Measurements from ENCODE around the gene TENT5C. TPM values are rescaled to one million over a fixed set of nuclear protein-coding genes. Genes with fewer than 3 reads are reported as not detected.

TENT5C gene
- total RNA-seq, 1 donor from 2014 or later: 48.2 TPM

DNA sequence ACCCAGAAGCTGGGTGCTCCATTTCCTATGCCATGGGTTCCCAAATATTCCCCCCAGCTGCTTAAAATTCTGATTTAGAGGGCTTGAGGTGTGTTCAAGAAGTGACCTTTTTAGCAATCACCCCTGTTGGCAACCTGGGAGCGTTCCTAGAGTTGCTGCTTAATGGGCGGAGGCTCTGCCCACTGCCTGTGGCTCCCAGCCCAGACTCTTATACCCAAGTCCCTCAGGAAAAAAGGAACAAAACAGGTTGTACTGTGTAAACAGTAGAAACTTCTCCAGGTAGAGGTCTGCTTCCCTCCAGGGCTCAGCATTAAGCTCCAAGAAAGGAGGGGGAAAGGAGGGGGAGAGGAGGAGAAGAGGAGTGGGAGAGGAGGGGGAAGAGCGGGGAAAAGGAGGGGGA is 14.6 kb upstream of the TENT5C start:
- DNase-seq (ENCODE audit: low spot score): no peak

- DNase-seq (ENCODE audit: low spot score): no peak
Measured at GRCh38 chr1:117592155-117592554, 13.7 kb upstream of the TENT5C start.

- no peak for DNase-seq (ENCODE audit: low spot score)
Measured at GRCh38 chr1:117594261-117594990, 11.4 kb upstream of the TENT5C start.

DNA sequence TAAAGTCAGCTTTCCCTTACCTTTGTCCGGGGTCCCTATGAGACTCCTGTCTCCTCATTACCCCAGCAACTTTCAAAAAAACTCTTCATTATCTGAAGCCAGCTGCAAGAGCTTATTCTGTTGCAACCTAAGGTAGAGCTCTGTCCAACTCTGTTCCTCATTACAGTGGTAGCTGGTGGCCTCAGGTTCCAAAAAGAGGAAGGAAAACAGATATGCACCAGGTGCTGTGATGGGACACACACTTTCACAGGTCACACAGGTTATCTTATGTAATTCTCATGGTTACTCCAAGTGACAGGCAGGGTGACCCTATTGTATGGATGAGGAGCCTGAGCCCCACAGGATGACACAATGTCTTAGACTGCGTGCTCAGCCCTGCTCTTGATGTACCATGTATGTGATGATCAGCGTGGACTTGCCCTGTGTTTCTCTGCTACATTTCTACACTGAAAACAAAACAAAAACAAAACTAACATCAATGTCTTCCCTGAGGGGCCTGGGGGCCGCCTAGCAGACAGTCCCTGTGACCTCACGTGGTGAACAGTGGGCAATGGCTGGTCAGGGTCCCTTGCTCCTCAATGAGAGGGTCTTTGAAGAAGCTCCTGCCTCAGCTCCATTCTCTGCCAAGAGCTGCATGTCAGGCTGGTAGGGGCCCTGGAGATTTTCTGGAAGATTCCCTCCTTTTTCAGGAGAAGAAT is 9.7 kb upstream of the TENT5C start:
- no peak for DNase-seq (ENCODE audit: low spot score)

DNA sequence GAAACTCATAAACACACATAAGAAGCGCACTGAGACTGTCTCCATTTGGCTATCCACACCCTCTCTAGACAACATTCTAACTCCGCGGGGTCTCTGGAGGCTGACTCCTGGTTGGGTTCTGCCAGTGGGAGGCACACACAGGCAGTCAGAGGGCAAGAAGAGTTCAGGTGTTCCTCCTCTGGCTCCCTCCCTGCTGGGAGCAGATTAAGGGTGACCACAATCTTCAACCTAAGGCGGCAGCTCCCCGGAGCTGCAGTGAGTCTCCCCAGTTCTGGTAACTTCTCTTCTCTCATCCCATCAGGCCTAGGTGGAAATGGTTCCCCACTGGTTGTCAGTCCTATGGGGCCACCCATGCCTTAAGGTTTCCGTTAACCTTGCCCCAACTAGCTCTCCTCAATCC is 7.4 kb upstream of the TENT5C start:
- DNase-seq (ENCODE audit: low spot score): no peak

DNA sequence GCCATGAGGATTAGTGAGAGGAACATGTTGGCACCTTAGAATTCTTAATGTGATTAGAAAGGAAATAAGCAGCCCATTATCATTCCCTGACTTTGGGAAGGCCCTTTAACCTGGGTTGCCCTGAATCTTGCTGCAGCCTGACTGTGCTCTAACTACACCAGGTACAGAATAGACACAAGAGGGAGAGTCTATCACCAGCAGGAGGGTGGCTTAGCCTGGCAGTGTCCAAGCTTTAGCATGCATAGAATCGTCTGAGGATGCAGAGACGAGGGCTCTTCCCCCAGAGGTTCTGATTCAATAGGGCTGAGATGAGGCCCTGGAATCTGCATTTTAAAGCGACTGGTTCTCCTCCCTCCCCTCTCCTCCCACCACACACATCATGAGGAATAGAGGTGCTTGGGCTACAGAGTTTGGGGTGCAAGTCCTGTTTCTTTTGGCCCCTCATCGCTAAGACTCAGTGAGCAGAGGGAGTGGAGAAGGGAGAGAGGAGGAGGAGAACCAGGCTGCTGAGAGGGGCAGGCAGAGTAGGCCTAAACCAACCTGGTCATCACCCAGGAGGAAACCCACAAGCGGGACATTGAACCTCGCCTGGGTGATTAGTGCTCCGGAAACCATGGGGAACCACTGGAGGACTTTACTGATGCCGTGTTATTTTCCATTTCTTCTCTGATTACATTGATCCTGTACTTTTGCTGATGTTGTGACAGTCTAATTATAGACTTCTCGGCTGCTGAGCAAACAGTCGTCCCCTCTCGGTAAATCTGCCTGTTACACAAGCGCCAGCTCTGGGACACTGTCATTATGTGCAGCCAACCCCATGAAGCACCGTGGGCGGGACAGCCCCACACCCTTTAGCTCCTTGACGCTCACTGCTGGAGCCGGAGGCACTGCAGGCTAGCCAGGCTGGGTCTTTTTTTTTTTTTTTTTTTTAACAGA is 6.3 kb upstream of the TENT5C start:
- DNase-seq (ENCODE audit: low spot score): no peak

DNA sequence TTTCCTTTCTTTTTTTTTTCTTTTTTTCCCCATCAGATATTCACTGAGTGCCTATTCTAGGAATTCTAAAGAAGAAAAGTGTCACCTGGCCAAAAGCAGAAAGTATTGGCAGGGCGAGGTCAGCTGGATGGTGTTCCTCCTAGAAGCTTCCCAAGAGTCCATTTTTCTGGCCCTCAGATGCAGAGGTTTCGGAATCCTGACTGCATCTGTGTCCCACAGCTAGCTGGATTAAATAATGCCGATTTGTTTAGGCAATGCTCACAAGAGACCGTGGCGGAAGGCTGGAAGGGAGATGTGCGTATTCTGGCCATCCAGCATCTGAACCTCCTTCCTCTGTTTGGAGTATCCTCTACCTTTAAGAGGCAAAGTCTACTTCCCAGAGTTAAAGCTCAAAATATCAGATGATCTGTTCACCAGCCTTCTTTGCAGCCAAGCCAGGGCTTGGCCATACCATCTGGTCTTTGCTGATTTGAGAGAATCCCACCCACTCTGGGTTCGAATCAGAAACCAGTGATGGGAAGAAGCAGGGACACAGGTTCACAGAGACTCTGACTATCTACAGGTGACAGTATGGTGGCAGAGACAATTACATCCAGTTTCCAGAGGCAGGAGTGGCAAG is 5.4 kb upstream of the TENT5C start:
- DNase-seq (ENCODE audit: low spot score): no peak

GRCh38 chr1:117600966-117601365 is 4.9 kb upstream of the TENT5C start:
- DNase-seq (ENCODE audit: low spot score): peak; percentile 79

GRCh38 chr1:117602862-117603261 is 3.0 kb upstream of the TENT5C start:
- DNase-seq (ENCODE audit: low spot score): no peak

DNA sequence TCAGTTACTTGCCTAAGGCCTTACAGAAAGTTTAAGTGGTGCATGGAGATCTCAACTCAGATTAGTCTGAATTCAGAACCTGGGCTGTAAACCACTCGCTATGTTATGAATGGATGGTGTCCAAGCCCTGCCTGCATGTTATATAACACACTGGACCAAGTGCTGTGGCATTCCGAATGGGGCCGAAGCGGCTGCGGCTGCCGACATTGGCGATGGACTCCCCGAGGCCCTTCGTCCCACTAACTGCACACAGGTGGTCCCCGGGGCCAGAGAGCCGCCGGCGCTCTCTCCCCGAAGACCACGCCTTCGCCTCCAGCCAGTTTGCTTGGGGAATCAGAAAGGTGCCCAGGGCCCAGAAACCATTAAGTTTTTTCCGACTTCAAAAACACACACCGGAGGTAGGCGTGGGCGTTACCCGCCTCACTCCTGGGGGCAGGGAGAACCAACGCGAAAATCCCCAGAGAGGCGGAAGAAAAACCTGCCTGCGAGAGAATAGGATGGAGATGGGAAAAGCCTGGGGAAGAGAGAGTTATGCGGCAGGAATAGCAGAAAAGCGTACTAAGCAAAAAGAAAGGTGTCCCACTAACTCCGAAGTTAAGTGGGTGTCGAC is 579 bp upstream of the TENT5C start:
- DNase-seq (ENCODE audit: low spot score): no peak

- peak; percentile 77 for DNase-seq (ENCODE audit: low spot score)
Measured at GRCh38 chr1:117606649-117607430, 992 bp downstream of the TENT5C start.

DNA sequence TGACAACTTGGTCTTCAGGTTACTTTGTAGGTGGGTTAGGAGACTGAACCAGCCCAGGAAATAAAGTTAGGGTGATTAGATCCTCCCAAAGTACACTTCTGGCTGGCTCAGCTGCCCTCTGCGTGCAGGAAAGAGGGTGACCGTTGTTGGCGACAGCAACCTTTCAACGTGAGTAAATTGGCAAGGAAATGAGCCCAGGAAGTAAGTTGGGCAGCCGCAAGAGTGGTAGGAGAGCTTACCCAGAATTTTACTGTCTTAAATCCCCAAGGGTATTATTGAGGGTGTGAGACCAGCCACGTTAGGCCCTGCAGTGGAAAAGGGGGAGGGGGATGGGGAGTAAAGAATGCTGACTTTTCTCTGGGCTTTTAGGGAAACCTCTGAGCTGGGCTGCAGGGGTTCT is 1.6 kb downstream of the TENT5C start:
- peak; percentile 32 for DNase-seq (ENCODE audit: low spot score)

GRCh38 chr1:117608115-117608615 is 2.3 kb downstream of the TENT5C start:
- DNase-seq (ENCODE audit: low spot score): no peak

- no peak for DNase-seq (ENCODE audit: low spot score)
Measured at GRCh38 chr1:117608758-117609157, 2.9 kb downstream of the TENT5C start.

DNA sequence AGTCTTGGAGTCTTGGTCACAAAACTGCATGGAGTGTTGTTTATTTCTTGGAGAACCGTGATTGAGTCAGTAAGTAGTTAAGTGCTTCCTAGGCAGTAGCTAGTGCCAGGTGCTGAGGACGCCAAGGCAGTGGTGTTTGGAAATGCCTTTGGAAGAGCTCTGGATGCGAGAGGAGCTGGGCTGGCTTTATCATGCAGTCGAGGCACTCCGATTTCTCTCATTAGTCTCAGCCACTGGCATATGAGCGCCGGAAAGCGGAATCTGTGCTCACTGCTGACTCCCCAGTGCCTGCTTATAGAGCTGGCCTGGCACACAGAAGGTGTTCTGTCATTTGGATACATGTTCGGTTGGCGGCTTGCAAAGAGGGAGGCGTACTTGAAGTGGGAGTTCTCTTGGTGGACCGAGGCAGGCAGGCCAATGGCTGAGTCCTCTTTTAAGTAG is 3.6 kb downstream of the TENT5C start:
- DNase-seq (ENCODE audit: low spot score): no peak

GRCh38 chr1:117610036-117610435 is 4.2 kb downstream of the TENT5C start:
- DNase-seq (ENCODE audit: low spot score): no peak

DNA sequence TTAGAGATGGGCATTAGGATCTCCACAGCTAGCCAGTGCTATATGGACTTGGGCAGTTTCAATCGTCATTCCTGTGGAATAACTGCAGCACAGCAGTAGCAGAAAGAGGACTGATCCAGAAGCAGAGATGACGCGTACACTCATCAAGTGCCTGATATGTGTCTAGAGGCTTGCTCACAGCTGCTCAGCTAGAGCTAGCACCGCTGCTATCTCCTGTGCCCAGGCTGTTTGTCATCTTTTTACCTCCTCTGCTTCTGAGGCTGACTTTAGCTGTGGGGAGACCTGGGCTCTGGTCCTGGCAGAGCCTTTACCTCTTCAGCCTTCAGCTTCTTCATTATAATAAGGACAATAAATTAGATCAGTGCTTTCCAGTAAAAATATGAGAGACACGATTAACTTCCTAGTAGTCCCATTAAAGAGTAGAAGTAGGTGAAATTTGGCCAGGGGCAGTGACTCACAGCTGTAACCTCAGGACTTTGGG is 5.3 kb downstream of the TENT5C start:
- peak; percentile 16 for DNase-seq (ENCODE audit: low spot score)

DNA sequence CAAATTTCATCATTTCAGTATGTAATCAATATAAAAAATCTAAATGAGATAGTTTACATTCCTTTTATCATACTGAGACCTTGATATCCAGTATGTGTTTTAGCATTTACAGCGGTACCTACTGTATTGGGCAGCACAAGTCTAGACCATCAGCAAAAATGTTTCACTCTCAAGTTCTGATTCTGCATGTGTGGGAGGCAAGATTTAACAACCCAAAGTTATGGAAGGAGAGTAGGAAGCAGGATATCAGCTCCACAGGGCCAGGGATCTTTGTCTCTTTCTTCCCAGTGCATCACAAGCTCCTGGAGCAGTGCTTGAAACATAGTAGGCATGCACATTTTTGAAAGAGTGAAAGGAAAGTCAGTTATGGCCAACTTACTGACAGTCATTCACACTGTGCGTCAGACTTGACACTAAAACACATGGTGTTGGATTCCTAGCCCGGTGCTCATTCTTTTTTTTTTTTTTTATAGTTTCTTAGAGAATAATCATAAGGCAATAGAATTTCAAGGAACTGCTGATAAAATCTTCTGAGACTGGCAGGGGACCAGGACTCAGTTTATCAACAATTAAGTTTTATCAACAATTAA is 6.1 kb downstream of the TENT5C start:
- DNase-seq (ENCODE audit: low spot score): peak; percentile 19

DNA sequence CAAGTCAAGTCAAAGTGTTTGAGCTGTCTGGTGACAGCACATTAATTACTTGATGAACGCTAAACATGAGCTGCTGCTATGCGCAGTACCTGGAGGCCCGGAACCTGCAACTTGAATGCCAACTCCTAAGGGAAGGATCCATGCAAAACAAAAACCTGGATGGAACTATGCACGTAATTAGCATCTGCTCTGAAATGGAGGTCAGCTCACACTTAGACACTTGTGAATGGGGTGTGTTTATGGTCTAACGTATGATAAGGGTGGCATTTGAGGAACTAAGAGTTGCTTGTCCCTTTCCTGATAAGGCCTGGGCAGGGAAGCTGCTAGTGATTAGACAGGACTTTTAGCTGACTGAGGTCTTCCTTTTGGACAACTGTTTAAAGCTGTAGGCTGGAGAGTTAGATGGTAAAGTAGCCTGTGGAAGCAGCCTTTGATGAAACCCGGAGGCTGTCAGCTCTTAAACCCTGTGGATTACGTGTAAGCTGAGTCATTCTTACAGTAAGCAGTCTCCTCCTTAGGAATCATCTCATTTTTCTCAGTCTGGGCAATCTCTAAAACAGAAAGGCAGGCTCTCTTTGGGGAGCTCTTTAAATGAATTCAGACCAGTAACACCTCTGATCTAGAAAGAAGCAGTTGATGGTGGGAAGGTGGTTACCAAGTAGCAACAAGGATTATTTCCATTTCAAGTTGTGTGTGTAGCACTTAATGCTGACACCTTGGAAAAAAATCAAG is 6.8 kb downstream of the TENT5C start:
- DNase-seq (ENCODE audit: low spot score): peak; percentile 98
